Posterior cingulate gyrus (tissue), 11 donors: ENCODE data around the gene KCNN1.
"Not testable (repeated sequence)": the region's sequence is repeated elsewhere in the genome, so short reads cannot be mapped to it uniquely, and the experiment has no call there.

ENCODE experiments used
- DNase-seq, 10 donors: peaks; one replicate each; pipeline versions ENCODE4 v3.0.0 to v3.0.0-alpha.2; 2020 to 2021; ENCODE audit warnings: mixed read lengths in 3 of 10
- intact Hi-C: fragments of 100-400 bp; cut with DNase I; formaldehyde crosslinking; loops from one replicate; pipeline ENCODE4 v1.15.1; 2023

Gene KCNN1

DNA sequence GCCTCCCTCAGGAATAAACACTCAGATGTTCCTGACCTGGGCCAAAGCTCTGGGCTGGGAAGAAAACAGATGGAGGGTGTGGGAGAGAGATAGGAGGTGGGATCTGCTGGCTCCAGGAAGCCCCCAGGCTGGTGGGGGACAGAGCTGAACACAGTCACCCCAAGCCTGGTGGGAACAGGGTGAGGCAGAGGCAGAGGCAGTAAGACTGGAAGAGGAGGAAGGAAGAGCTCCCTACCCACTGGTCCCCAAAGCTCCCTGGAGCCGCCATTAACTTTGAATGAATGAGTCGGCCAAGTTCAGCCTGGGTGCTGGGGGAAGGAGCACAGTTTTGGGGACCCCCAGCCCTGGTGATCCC is 801 bp upstream of the KCNN1 start:
- intact Hi-C loops, result no loop called here

DNA sequence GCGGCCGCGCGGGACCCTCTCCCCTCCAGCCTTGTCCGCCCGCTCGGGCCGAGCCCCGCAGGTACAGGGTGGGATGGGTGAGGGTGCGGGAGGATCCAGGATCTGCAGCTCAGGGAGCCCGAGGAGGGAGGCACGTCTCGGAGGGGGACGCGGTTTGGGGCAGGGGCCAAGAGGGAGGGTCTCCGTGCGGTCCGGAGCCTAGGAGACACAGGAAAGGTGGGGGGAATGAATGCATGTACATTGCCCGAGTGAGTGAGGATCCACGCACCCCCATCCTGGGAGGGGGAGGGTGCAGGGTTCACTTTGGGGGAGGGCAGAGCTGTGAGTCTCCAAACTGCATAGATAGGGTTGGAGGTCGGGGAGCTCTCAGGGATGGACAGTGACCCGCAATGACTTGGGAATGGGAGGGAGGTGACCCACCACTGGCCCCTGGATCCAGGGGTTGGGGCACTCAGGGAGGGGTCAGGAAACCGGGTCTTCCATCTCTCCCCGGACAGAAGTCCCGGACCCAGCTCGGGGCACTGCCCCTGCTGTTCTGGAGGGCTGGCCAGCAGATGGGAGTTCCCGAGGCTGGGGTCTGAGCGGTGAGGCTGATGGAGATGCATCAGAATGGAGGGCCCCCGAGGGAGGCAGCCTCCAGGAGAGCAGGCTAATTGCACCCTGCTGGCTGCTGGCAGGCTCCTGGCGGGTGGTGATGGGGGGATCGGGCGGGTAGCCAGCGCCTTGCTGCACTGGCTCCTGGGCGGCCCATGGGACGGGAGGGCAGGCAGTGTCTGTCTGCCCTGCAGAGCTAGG is 547 bp downstream of the KCNN1 start:
- intact Hi-C loops, result no loop called here
- peak in 1 of 10 donors; percentile 75 for DNase-seq

More for the DNA sequence above, 801 bp upstream of the KCNN1 start:
- peak in 1 of 10 donors; percentile 55 for DNase-seq

DNA sequence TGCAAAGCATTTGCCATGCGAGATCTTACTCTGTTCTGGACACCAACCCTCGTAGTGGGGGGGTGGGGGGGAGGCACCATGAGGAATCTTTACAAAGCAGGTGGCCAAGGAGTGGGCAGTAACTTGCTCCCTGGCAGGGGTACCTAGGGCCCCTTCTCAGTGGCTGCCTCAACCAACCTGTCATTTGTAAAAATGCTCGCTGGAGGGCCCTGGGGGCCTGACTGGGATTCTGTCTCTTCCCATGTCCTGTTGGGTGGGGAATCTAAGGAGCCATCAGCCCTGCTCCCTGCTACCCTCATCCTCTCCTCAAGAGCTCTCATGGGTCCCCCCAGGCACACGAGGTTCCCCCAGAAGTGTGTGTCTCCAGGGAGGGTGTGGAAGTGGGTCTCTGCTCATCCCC is 1.5 kb downstream of the KCNN1 start:
- intact Hi-C loops, result no loop called here
- DNase-seq, result peak in 1 of 10 donors; percentile 56

DNA sequence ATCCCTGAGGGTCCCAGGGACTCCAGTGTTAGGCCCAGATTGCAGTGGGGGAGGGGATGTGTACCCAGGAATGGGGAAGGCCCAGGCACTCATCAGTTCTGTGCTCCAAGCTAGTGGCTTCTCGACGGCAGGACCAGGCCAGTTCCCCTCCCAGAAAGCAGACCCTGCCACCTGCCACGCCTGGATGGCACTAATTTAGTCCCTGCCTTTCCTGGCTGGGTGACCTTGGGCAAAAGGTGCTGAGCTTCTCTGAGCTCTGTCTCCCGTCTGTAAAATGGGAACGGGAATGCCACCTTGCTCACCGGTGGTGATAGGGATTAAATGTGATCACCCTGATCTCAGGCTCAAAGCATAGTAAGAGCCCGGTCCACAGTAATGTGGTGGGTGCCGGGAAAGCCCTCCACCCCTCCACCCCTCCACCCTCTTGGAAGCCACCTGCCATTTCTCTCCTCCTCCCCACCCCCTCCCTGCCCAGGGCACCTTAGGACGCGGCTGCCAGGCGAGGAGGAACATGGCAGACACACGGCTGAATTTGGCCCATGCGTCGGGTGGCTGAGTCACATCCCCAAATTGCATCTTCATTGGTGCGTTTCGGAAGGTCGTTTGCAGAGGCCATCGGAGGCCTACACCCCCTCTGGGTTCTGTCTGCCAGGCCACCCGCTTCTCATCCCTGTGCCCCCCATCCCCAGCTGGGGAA is 2.3 kb downstream of the KCNN1 start:
- DNase-seq, result peak in 2 of 10 donors; percentile 50 to 78
- intact Hi-C loops, result no loop called here

DNA sequence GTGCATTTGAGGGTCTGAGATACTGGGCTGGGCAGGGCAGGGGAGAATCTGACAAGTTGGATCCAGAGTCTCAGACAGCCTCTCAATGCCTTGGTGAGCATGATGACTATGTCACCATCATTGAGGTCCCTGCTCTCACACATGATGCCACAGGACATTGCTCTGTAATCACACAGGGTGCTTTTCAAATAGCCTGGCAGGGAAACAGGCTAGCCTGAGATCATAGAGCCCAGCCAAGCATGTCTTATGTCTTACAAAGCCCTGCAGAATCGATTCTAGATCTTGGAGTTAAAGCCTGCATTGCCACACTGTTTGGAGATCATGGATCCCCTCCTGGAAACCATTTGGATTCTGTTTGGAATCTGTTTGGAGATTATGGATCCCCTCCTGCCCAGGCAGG is 5.3 kb downstream of the KCNN1 start:
- no peak for DNase-seq
- intact Hi-C loops, result no loop called here

DNA sequence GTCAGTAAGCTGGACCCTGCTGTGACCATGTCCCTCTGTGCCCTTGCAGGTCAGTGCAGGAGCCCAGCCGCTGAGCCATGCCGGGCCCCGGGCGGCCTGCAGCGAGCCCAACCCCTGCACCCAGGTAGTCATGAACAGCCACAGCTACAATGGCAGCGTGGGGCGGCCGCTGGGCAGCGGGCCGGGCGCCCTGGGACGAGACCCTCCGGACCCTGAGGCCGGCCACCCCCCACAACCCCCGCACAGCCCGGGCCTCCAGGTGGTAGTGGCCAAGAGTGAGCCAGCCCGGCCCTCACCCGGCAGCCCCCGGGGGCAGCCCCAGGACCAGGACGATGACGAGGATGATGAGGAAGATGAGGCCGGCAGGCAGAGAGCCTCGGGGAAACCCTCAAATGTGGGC is 6.9 kb downstream of the KCNN1 start:
- no peak for DNase-seq
- intact Hi-C loops, result no loop called here

DNA sequence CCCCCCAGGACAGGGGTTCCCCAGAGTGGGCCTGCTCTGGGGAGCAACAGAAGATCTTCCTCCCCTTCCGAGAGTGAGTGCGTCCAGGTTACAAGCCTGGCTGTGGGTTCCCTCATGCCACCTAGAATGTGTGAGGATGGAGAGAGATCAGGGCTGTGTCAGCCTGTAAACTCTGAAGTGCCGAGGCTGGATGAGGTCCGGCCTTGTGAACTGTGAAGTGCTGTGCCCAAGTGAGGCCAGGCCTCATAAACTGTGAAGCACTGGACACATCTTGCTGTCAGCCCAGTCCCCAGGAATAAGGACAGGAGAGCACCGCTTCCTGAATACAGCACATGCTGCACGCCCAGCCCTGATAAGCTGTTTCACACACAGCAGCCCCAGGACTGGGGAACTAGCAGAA is 7.6 kb downstream of the KCNN1 start:
- intact Hi-C loops, result no loop called here
- DNase-seq, result peak in 1 of 10 donors; percentile 49

DNA sequence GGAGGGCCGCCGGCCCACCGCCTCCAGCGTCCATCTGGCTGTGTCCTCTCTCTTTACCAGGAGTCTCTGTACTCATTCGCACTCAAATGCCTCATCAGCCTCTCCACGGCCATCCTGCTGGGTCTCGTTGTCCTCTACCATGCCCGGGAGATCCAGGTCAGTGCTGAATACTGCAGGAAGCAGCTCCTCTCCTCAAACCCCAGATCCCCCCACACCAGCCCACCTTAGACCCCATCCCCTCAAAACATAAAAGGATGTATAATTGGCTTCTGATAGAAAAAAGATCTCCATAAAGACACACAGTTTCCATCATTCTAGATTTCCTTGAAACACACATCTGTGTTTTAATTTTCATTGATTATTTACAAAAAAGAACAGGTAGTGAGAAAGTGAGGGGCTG is 8.1 kb downstream of the KCNN1 start:
- intact Hi-C loops, result no loop called here
- no peak for DNase-seq

DNA sequence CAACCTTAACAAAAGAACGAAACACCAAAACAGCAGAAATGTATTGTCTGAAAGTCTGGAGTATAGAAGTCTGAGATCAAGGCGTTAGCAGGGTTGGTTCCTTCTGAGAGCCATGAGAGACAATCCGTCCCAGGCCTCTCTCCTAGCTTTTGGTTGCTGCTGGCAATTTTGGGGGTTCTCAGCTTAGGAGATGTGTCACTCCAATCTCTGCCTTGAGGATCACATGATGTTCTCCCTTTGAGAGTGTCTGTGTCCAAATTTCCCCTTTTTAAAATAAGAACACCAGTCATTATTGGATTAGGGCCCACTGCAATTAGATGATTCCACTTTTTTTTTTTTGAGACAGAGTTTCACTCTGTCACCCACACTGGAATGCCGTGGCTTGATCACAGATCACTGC is 10.1 kb downstream of the KCNN1 start:
- intact Hi-C loops, result no loop called here
- DNase-seq, result no peak

DNA sequence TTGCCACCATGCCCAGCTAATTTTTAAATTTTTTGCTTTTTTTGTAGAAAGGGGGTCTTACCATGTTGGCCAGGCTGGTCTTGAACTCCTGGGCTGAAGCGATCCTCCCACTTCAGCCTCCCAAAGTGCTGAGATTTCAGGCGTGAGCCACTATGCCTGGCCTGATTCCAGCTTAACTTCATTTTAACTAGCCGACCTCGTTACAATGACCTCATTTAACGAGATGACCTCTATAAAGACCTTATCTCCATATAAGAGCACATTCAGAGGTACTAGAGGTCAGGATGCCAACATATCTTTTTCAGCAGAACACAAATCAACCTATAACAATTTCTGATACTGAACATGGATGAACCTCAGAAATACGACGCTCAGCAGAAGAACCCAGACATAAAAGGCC is 10.6 kb downstream of the KCNN1 start:
- intact Hi-C loops, result no loop called here

DNA sequence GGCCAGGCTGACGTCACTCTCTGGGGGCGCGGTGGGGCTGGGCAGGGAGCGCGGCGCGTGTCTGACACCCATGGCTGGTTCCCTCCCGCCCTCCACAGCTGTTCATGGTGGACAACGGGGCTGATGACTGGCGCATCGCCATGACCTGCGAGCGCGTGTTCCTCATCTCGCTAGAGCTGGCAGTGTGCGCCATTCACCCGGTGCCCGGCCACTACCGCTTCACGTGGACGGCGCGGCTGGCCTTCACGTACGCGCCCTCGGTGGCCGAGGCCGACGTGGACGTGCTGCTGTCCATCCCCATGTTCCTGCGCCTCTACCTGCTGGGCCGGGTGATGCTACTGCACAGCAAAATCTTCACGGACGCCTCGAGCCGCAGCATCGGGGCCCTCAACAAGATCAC is 14.7 kb downstream of the KCNN1 start:
- no peak for DNase-seq
- intact Hi-C loops, result no loop called here

More for the DNA sequence above, 10.6 kb downstream of the KCNN1 start:
- DNase-seq, result no peak

DNA sequence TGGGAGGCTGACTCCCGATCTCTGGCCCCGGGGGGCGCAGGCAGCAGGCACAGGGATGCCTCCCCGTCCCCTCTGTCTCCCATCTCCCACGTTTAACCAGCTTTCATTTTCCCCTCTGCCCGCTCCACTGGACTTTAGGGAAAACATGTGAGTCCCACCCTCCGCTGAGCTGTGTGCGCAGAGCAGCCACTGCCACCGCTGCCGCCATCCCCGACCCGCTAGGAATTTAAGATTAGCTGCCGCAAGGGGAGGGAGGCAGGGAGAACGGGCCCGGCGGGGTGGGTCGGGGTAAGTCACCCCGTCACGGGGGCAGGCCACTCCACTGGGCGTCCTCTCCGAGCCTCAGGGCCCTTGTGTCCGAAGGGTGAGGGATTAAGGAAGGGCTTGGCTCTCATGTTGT is 15.5 kb downstream of the KCNN1 start:
- no peak for DNase-seq
- intact Hi-C loops, result no loop called here

DNA sequence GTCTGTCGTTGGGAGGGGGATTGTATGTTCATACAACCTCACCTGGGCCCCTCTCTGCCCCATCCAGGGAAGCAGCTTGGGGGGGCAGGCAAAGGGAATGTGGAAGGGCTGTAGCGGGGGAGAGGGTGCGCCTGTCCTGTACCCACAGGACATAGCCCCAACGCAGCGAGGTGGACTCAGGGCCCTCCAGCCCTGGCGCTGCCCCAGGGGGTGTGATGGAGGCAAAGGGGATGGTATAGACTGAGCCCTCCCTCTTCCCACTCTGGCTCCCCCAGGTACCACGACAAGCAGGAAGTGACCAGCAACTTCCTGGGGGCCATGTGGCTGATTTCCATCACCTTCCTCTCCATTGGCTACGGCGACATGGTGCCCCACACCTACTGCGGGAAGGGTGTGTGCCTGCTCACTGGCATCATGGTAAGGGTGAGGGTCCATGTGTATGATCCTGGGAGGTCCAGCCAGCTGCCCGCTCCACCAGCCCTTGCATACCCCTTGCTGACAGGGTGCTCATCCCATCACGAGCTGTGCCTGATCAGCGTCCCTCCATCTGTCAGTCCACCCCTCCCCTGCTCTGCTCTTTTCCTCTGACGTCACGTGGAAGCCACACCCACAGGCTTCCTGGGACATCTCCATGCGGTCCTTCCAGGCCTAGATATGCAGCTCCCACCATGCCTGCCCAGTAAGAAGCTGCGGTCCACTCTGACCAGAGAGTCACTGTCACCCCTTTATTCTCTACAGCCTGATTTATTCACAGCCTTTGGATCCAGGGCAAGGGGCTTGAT is 18.3 kb downstream of the KCNN1 start:
- intact Hi-C loops, result no loop called here
- no peak for DNase-seq

DNA sequence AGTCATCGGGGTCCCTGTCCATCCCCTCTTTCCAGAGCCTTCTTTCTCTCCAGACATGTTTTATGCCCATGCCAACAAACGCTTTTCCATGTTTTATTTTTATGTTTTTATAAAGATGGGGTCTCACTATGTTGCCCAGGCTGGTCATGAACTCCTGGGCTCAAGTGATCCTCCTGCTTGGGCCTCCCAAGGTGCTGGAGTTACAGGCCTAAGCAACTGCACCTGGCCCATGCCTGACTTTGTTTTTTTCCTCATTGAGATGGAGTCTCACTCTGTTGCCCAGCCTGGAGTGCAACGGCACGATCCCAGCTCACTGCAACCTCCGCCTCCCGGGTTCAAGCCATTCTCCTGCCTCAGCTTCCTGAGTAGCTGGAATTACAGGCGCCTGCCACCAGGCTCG is 19.7 kb downstream of the KCNN1 start:
- DNase-seq, intact Hi-C loops: not testable (repeated sequence)

DNA sequence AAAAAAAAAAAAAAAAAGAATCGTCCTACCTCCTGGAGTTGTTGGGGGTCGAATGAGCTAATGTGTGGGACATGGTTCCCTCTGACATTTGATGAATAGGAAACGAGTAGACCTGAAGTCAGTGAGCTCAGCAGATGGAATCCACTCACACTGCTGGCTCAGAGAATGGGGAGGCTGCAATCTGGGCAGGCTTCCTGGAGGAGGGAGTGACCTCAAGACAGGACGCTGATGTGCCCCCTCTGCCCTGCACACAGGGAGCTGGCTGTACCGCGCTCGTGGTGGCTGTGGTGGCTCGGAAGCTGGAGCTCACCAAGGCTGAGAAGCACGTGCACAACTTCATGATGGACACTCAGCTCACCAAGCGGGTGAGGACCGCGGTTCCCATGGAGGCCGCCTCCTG is 21.3 kb downstream of the KCNN1 start:
- no peak for DNase-seq
- intact Hi-C loops, result no loop called here

DNA sequence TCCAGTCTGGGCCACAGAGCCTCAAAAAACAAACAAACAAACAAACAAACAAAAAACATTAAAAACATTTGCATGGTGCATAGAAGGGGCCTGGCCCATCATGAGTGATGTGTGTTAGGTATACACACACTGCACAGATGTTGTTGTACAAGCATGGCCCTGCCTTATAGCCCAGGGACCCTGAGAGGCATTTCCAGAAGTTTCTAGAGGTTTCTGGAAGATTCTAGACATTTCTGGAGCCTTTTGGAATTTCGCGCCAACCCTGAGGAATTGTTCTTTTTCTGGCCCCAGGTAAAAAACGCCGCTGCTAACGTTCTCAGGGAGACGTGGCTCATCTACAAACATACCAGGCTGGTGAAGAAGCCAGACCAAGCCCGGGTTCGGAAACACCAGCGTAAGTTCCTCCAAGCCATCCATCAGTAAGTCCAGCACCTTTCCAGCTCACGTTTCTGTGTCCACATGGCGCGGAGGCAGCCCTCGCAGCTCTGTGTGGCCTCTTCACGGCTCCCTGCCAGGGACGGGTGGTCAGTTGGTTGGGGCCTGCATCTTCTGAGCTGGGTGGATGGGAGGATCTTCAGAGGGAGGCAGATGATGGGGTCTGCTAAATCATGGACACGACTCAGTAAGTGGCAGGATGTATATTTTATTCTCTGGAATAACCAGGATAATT is 22.7 kb downstream of the KCNN1 start:
- DNase-seq, result no peak
- intact Hi-C loops, result no loop called here

DNA sequence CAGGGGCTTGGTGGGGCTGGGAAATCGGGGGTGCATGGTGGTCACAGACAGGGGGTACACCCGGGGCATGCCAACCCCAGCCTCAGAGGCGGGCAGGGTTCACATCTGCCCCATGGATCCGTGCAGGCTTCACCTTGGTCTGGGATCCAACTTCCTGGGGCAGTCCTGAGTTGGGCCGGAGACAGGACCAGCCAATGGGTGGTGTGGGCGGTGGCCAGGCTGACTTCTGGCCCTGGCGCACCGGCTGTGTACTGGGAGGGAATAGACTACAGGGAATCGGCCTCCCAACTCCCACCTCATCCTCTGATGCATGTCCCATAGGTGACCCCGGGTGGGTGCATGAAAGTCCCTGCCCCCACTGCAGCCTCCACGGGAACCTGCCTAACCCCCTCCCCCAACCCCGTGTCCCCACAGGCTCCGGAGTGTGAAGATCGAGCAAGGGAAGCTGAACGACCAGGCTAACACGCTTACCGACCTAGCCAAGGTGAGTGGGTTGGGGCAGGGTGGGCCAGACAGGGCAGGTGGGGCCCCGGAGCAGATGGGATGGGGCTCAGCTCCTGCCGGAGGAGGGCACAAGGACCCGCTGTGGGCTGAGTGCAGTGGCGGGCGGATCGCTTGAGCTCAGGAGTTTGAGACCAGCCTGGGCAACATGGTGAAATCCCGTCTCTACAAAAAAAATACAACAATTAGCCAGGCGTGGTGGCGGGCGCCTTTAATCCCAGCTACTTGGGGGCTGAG is 26.3 kb downstream of the KCNN1 start:
- intact Hi-C loops, result no loop called here
- no peak for DNase-seq

DNA sequence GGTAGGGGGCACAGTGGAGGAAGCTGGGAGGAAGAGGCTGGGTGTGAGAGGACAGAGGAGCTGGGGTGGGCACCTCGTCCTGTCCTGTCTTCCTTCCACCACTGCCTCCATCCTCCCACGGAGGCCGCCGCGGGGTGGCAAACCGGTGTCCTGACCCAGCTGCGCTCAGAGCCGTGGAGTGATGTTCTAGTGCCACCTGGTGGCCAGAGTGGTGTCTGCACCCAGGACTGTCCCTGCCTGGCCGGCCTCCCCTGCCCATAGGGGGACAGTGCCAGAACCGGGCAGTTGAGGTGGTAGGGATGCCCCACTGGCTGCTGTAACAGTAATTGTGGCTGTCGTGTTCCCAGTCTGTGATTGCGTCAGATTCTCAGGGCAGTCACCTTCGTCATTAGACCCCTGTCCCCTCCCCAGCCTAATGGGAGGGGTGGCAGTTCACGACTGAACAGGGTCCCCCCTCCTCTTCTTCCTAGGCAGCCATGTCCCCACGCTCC is 30.0 kb downstream of the KCNN1 start:
- peak; percentile 77 to 97 (median 90) for DNase-seq
- intact Hi-C loops, result loop anchor here (1.0 to 5.0 kb wide), 3 partner anchors 50 to 140 kb away; partner anchors contain the start of gene RPL18A

DNA sequence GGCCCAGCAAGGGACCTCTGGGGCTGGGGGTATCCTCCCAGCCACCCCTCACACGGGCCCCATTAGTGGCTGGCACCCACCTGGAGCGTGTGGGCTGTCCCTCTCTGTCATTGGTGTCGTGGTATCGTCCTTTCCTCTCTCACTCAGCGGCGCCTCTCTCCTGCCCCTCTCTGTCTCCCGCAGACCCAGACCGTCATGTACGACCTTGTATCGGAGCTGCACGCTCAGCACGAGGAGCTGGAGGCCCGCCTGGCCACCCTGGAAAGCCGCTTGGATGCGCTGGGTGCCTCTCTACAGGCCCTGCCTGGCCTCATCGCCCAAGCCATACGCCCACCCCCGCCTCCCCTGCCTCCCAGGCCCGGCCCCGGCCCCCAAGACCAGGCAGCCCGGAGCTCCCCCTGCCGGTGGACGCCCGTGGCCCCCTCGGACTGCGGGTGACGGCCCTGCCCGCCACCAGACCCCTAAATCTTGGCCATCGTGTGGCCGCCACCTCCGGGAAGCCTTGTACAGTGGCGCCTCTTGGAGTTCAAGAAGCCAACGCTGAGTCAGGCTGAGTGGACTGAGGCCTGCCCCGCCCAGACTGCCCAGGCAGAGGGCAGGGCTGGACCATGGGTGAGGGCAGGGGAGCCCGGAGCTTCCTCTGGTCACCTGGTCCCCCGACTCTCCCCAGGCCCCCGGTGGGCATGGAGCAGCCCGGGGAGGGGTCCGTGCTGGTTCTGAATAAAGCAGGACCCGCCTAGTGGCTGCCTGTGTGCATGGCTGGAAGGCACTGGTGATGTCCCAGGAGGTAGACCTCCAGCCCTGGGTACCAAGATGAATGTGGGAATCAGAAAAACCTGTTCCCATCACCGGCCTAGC is 31.3 kb downstream of the KCNN1 start:
- no peak for DNase-seq
- intact Hi-C loops, result loop anchor here (2.0 to 5.0 kb wide), 2 partner anchors 51 to 141 kb away; partner anchors contain the start of gene RPL18A
